ENCODE results near the gene OSBPL6.

DNA sequence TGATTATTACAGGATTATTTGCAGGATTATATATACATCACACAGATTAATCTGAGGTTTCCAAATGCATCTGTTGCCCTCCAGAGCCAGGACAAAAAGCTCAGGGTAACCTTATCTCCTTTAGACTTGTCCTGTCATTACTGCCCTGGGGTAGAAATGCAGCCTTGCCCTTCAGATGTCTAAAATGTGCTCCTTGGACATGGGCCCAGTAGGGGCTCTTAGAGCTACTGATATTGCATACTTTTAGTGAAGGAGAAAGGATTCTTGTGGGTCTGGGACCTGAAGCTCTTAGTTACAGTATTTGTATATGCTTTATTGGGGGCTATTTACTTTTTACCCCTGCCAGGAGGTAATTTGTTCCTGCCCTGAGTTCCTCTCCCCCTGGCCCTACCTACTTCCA is 200.5 kb downstream of the OSBPL6 start:
- TF ChIP-seq CTCF (IDR thresholded peaks at IDR 0.05) (no peak), EZH2phosphoT487 (IDR thresholded peaks at IDR 0.05) (no peak)

All from neural progenitor cell (in vitro differentiated cells).